ENCODE results near the gene MAGEB17. TPM values are rescaled to one million over a fixed set of nuclear protein-coding genes. Genes with fewer than 3 reads are reported as not detected.

MAGEB17 gene
- polyA plus RNA-seq, 2 of the 4 experiments (the other 2 are of a cell fraction): not detected

- TF ChIP-seq MYC (IDR thresholded peaks at IDR 0.05; ENCODE audit: borderline replicate concordance, low read length) (no peak), MAX (IDR thresholded peaks at IDR 0.05) (peak; percentile 19; the same call in 1 of the 2 replicates), GATA3 (IDR thresholded peaks at IDR 0.05; ENCODE audit: borderline replicate concordance) (peak; percentile 23; the same call in 1 of the 2 replicates), KDM5A (IDR thresholded peaks at IDR 0.05) (no peak), EP300 (IDR thresholded peaks at IDR 0.05) (no peak), SREBF2 (IDR thresholded peaks at IDR 0.05) (no peak)
- ATAC-seq: peak in 1 of 2 experiments; percentile 58; a peak in 3 of 6 replicates
- no peak overlapping the region for H3K4me3 ChIP-seq
- H3K9me3 ChIP-seq: no peaks in the 10 kb centered on the region
- CTCF ChIA-PET: interaction anchor here (1.0 kb wide), 1 partner anchor 23 kb away, joined by 5 read pairs; no protein-coding TSS in a partner anchor
- H3K4me2 ChIP-seq: peak overlapping the region; percentile 16; the same call in 2 of the 3 replicates
- H3K4me1 ChIP-seq: peaks cover 20% of the 10 kb centered on the region; the same call in 1 of the 3 replicates
- POLR2A ChIA-PET: no interaction called here
- 35% methylated on average over 4 of the region's 4 CpGs for WGBS (ENCODE audit: missing lambda C conversion rate)
- FAIRE-seq: no peak
- peak in 1 of 2 experiments; percentile 51 for DNase-seq (ENCODE audit: low read depth in 1 of 2, low spot score in 1 of 2)
- H3K27ac ChIP-seq: peak overlapping the region in 1 of 2 experiments; percentile 45; a peak in 2 of 6 replicates
Observed at GRCh38 chrX:16187024-16187760, 19.9 kb downstream of the MAGEB17 start.

GRCh38 chrX:16188687-16189086 lies 21.4 kb downstream of the MAGEB17 start:
- 8% methylated on average over 1 of the region's 1 CpG for WGBS (ENCODE audit: missing lambda C conversion rate)
- Histone ChIP-seq H3K27ac (no peak overlapping the region), H3K4me3 (no peak overlapping the region), H3K9me3 (no peaks in the 10 kb centered on the region), H3K4me2 (no peak overlapping the region), H3K4me1 (peaks cover 20% of the 10 kb centered on the region; the same call in 1 of the 3 replicates)
- FAIRE-seq (peak; percentile 7), DNase-seq (ENCODE audit: low read depth in 1 of 2, low spot score in 1 of 2) (no peak), ATAC-seq (no peak)
- ChIA-PET CTCF (no interaction called here), POLR2A (no interaction called here)
- TF ChIP-seq HOXB5 (CRISPR knock-in tag; IDR thresholded peaks at IDR 0.05): no peak
- TF ChIP-seq SREBF2 (IDR thresholded peaks at IDR 0.05): no peak
- no peak for TF ChIP-seq EHF (CRISPR knock-in tag; IDR thresholded peaks at IDR 0.05)
- no peak for TF ChIP-seq KDM5A (IDR thresholded peaks at IDR 0.05)
- no peak for TF ChIP-seq FOXS1 (CRISPR knock-in tag; IDR thresholded peaks at IDR 0.05)
- TF ChIP-seq HOXA7 (CRISPR knock-in tag; IDR thresholded peaks at IDR 0.05): no peak
- TF ChIP-seq POLR2AphosphoS2 (conservative IDR thresholded peaks at IDR 0.05; ENCODE audit: low read length): no peak
- no peak for TF ChIP-seq E2F6 (IDR thresholded peaks at IDR 0.05; ENCODE audit: borderline replicate concordance, low read depth)
- no peak for TF ChIP-seq CHD2 (IDR thresholded peaks at IDR 0.05; ENCODE audit: low read length, partially characterized antibody)
- TF ChIP-seq SMC3 (IDR thresholded peaks at IDR 0.05): no peak

- Histone ChIP-seq H3K27ac (no peak overlapping the region), H3K4me3 (no peak overlapping the region), H3K4me1 (peaks cover 11% of the 10 kb centered on the region; the same call in 1 of the 3 replicates), H3K9me3 (no peaks in the 10 kb centered on the region), H3K4me2 (no peak overlapping the region)
- ATAC-seq (no peak), FAIRE-seq (peak; percentile 54), DNase-seq (ENCODE audit: low read depth in 1 of 2, low spot score in 1 of 2) (no peak)
- WGBS (ENCODE audit: missing lambda C conversion rate): 72% methylated on average over 6 of the region's 6 CpGs
- no peak for TF ChIP-seq CEBPB (IDR thresholded peaks at IDR 0.05)
- no peak for TF ChIP-seq EHMT2 (IDR thresholded peaks at IDR 0.05; ENCODE audit: low read depth)
- no peak for TF ChIP-seq KDM1A (IDR thresholded peaks at IDR 0.05; ENCODE audit: low read depth)
- no peak for TF ChIP-seq E2F6 (IDR thresholded peaks at IDR 0.05; ENCODE audit: borderline replicate concordance, low read depth)
- no peak for TF ChIP-seq TP53 (CRISPR knock-in tag; IDR thresholded peaks at IDR 0.05)
- TF ChIP-seq CHD4 (IDR thresholded peaks at IDR 0.05; ENCODE audit: borderline replicate concordance): no peak
- no peak for TF ChIP-seq GATA3 (IDR thresholded peaks at IDR 0.05; ENCODE audit: borderline replicate concordance)
- no peak for TF ChIP-seq MAZ (IDR thresholded peaks at IDR 0.05; ENCODE audit: borderline replicate concordance, low read depth, low read length)
- no peak for TF ChIP-seq ELK1 (IDR thresholded peaks at IDR 0.05; ENCODE audit: low read depth, low read length)
- TF ChIP-seq SMC3 (IDR thresholded peaks at IDR 0.05): no peak
- no peak for TF ChIP-seq BHLHE40 (IDR thresholded peaks at IDR 0.05; ENCODE audit: low read depth, low read length)
- TF ChIP-seq HMGXB4 (CRISPR knock-in tag; IDR thresholded peaks at IDR 0.05; ENCODE audit: borderline replicate concordance): no peak
- no peak for TF ChIP-seq ZC3H11A (IDR thresholded peaks at IDR 0.05)
- no peak for TF ChIP-seq CHD2 (IDR thresholded peaks at IDR 0.05; ENCODE audit: low read length, partially characterized antibody)
- TF ChIP-seq ZFP36 (IDR thresholded peaks at IDR 0.05; ENCODE audit: borderline replicate concordance, partially characterized antibody): no peak
- TF ChIP-seq SREBF2 (IDR thresholded peaks at IDR 0.05): no peak
- no peak for TF ChIP-seq MAX (IDR thresholded peaks at IDR 0.05)
- POLR2A ChIA-PET: no interaction called here
- CTCF ChIA-PET: no interaction called here
Observed at GRCh38 chrX:16191605-16192004, 24.3 kb downstream of the MAGEB17 start.

Measured in A549 (cell line).